Measurements from ENCODE around the gene CUL9.

Gene CUL9

GRCh38 chr6:43262000-43262779 is 80.2 kb downstream of the CUL9 start:
- no peak for ATAC-seq
- TF ChIP-seq TCF4 (CRISPR knock-in tag; IDR thresholded peaks at IDR 0.05; ENCODE audit: borderline replicate concordance) (no peak), ESRRG (CRISPR knock-in tag; IDR thresholded peaks at IDR 0.05) (no peak), BACH2 (CRISPR knock-in tag; IDR thresholded peaks at IDR 0.05; ENCODE audit: borderline replicate concordance) (no peak), PPARA (CRISPR knock-in tag; IDR thresholded peaks at IDR 0.05; ENCODE audit: borderline replicate concordance) (no peak), ZNF8 (CRISPR knock-in tag; IDR thresholded peaks at IDR 0.05) (no peak), ZFP3 (CRISPR knock-in tag; IDR thresholded peaks at IDR 0.05) (no peak), RARB (CRISPR knock-in tag; IDR thresholded peaks at IDR 0.05) (no peak), PATZ1 (CRISPR knock-in tag; IDR thresholded peaks at IDR 0.05; ENCODE audit: borderline replicate concordance) (no peak), OSR1 (CRISPR knock-in tag; IDR thresholded peaks at IDR 0.05) (no peak), POU6F1 (CRISPR knock-in tag; IDR thresholded peaks at IDR 0.05; ENCODE audit: borderline replicate concordance, low read depth) (no peak), ZNF70 (CRISPR knock-in tag; IDR thresholded peaks at IDR 0.05) (no peak), ARNTL (CRISPR knock-in tag; IDR thresholded peaks at IDR 0.05; ENCODE audit: borderline replicate concordance, low read depth) (no peak), CSRNP3 (CRISPR knock-in tag; IDR thresholded peaks at IDR 0.05) (no peak), TSHZ2 (CRISPR knock-in tag; IDR thresholded peaks at IDR 0.05) (no peak), ZNF565 (CRISPR knock-in tag; conservative IDR thresholded peaks at IDR 0.05; ENCODE audit: low read depth) (no peak), ISL1 (CRISPR knock-in tag; IDR thresholded peaks at IDR 0.05) (no peak), ZC3H10 (CRISPR knock-in tag; IDR thresholded peaks at IDR 0.05) (no peak)

- no peak for TF ChIP-seq TCF4 (CRISPR knock-in tag; IDR thresholded peaks at IDR 0.05; ENCODE audit: borderline replicate concordance)
- no peak for TF ChIP-seq ESRRG (CRISPR knock-in tag; IDR thresholded peaks at IDR 0.05)
- no peak for TF ChIP-seq GLIS3 (CRISPR knock-in tag; IDR thresholded peaks at IDR 0.05)
- TF ChIP-seq CREB5 (CRISPR knock-in tag; IDR thresholded peaks at IDR 0.05; ENCODE audit: low read depth) = no peak
- no peak for TF ChIP-seq CSRNP3 (CRISPR knock-in tag; IDR thresholded peaks at IDR 0.05)
- ATAC-seq = no peak
These were observed 80.9 kb downstream of the CUL9 start for GRCh38 chr6:43262780-43263313.
